ENCODE results near the gene CBR1.

CBR1 gene

GRCh38 chr21:36120304-36120888, 50.6 kb downstream of the CBR1 start:
- no peak for DNase-seq

All from COR-L47 (cell line).